Prostate gland (tissue), 2 donors: ENCODE measurements around the gene NEK7. TPM values are rescaled to one million over a fixed set of nuclear protein-coding genes. Genes with fewer than 3 reads are reported as not detected.

Experiments
- DNase-seq: peaks from one replicate; pipeline ENCODE4 v3.0.0-alpha.2; 2019; ENCODE audit warnings: low spot score
- H3K27ac ChIP-seq, 2 donors: fragments of 200-600 bp; sonication (generic); 2 replicates each; pipeline ENCODE4 v1.5.1; 2017 to 2019
- H3K27me3 ChIP-seq: fragments of 200-600 bp; sonication (generic); replicated peaks from 2 replicates; pipeline ENCODE4 v1.5.1; 2019; ENCODE audit not compliant: insufficient read depth
- H3K36me3 ChIP-seq, 2 donors: fragments of 200-600 bp; sonication (generic); 1 replicate in 1 of 2; 2 replicates in 1 of 2; pipeline versions ENCODE4 v1.5.1 to v1.8.1; 2017 to 2019
- H3K4me1 ChIP-seq: fragments of 200-600 bp; sonication (generic); replicated peaks from 2 replicates; pipeline ENCODE4 v1.5.1; 2019
- H3K4me3 ChIP-seq, 2 donors: fragments of 200-600 bp; sonication (generic); 2 replicates each; pipeline ENCODE4 v1.5.1; 2017 to 2019
- H3K9me3 ChIP-seq: fragments of 200-600 bp; sonication (generic); 2 replicates; pipeline ENCODE4 v1.5.1; 2017
- POLR2A ChIP-seq: fragments of 450-650 bp; IDR thresholded peaks from one replicate; pipeline ENCODE4 v1.6.1; 2016; ENCODE audit warnings: antibody characterized with exemption, mild to moderate bottlenecking
- POLR2AphosphoS5 ChIP-seq: sonication (generic); formaldehyde crosslinking; IDR thresholded peaks from one replicate; pipeline ENCODE4 v1.6.1; 2017; ENCODE audit warnings: antibody characterized with exemption
- WGBS: methylation state at CpG from one replicate; pipeline ENCODE4 v1.1.5; 2018; 5-methylcytosine and 5-hydroxymethylcytosine counted together
- intact Hi-C: fragments of 100-400 bp; cut with DNase I; formaldehyde crosslinking; loops from one replicate; pipeline ENCODE4 v1.14.2; 2022
- total RNA-seq, 2 donors: library from RNA; depleted of rRNA; stranded (reverse); fragments of >200 nt; gene quantifications; one replicate each; pipeline ENCODE4 v1.1.0, GENCODE V29; 2016
- TF ChIP-seq, protein P1 (sequence below), 4 experiments: fragments of 200-600 bp in 2 of 4; fragments of 450-650 bp in 2 of 4; sonication (generic) in 2 of 4; IDR thresholded peaks; 1 replicate in 3 of 4; 2 replicates in 1 of 4; pipeline ENCODE4 v1.5.1; 2016 to 2019; ENCODE audit warnings: antibody characterized with exemption in 4 of 4, mild to moderate bottlenecking in 2 of 4, moderate library complexity in 2 of 4

Gene NEK7
- total RNA-seq, 2 donors from 2014 or later = 53.3 to 70.9 TPM

DNA sequence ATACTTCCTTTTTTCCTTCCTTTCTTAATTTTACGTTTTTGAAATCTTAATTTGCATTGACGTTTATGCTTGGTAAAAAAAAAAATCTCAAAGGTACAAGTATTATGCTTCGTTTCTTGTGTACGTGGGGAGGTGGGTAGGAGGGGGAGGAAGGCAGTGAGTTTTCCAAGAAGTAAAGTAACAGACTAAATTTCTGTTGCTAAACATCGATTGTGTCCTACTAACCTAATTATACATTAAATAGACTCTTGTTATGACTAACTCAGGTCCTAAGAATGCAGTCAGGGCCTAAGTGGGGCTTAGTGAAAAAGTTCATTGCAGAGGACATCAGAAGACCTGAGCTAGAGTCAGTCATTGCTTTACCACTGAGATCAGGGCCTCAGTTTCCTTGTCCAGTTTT, 17.5 kb downstream of the NEK7 start:
- no peak overlapping the region for H3K27ac ChIP-seq
- no peaks in the 10 kb centered on the region for H3K36me3 ChIP-seq
- no peaks in the 10 kb centered on the region for H3K27me3 ChIP-seq
- H3K9me3 ChIP-seq = no peaks in the 10 kb centered on the region
- H3K4me1 ChIP-seq = no peaks in the 10 kb centered on the region
- intact Hi-C loops = no loop called here
- no peak for TF ChIP-seq POLR2AphosphoS5
- no peak for TF ChIP-seq POLR2A
- TF ChIP-seq, protein P1, sequence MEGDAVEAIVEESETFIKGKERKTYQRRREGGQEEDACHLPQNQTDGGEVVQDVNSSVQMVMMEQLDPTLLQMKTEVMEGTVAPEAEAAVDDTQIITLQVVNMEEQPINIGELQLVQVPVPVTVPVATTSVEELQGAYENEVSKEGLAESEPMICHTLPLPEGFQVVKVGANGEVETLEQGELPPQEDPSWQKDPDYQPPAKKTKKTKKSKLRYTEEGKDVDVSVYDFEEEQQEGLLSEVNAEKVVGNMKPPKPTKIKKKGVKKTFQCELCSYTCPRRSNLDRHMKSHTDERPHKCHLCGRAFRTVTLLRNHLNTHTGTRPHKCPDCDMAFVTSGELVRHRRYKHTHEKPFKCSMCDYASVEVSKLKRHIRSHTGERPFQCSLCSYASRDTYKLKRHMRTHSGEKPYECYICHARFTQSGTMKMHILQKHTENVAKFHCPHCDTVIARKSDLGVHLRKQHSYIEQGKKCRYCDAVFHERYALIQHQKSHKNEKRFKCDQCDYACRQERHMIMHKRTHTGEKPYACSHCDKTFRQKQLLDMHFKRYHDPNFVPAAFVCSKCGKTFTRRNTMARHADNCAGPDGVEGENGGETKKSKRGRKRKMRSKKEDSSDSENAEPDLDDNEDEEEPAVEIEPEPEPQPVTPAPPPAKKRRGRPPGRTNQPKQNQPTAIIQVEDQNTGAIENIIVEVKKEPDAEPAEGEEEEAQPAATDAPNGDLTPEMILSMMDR (IDR thresholded peaks at IDR 0.05) = no peak
- no peak overlapping the region for H3K4me3 ChIP-seq
- no peak for DNase-seq
- WGBS = 49% methylated on average over 5 of the region's 5 CpGs

DNA sequence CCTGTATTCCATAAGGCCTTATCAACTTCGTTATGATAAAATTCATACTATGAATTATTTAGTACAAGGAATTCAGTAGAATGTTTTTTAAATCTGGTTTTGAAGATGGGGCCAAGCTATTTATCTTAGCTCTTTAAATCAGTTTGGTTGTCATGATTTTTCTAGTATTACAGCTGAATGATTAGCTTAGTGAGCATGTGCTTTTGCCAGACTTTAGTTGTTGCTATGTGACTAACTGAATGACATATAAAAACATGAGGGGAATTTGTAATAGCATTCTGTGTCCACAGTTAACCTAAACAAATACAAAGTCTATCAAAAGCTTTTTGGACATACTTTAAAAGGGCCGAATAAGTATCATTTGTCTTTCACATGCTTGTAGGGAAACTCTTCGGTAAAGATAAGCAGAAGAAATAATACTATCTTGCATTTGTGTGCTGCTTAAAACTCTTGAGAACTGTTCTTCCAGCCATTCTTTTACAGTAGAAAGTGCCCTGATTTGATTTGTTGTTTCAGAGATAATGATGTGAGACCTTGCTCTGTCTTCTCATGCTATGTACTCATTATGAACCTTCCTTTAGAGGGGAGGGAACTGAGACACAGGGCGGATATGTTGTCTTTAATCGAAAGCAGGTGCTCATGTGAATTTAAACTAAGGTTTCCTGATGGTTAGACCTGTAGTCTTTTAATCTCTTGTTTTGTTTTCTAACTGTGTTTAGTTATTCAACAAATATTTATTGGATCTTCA, 18.8 kb downstream of the NEK7 start:
- no peaks in the 10 kb centered on the region for H3K9me3 ChIP-seq
- DNase-seq = no peak
- H3K4me3 ChIP-seq = no peak overlapping the region
- no peak overlapping the region for H3K27ac ChIP-seq
- intact Hi-C loops = no loop called here
- H3K36me3 ChIP-seq = no peaks in the 10 kb centered on the region
- H3K27me3 ChIP-seq = no peaks in the 10 kb centered on the region
- H3K4me1 ChIP-seq = no peaks in the 10 kb centered on the region
- WGBS = 64% methylated on average over 5 of the region's 5 CpGs
- TF ChIP-seq POLR2A (no peak), POLR2AphosphoS5 (no peak)
- TF ChIP-seq, protein P1 (IDR thresholded peaks at IDR 0.05) = no peak

DNA sequence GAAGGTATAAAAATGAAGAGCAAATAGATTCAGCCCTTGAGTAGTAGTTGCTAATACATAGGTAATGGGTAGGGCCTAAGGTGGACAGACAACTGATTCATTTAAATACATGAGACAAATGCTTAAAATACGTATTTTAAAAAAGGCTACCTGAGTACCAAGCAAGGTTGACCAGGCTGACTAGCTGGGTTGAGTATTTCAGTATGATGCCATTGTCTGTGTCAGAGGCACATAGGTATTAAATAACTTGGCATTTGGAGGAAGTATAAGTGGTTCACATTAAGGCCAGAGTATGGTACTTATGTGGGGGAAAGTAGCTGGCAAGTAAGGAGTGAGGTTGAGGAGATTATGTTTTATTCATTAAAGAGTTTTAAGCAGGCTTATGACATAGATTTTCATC, 19.4 kb downstream of the NEK7 start:
- Histone ChIP-seq H3K27me3 (no peaks in the 10 kb centered on the region), H3K36me3 (no peaks in the 10 kb centered on the region), H3K4me1 (no peaks in the 10 kb centered on the region), H3K9me3 (no peaks in the 10 kb centered on the region), H3K4me3 (no peak overlapping the region), H3K27ac (no peak overlapping the region)
- TF ChIP-seq POLR2A = no peak
- TF ChIP-seq POLR2AphosphoS5 = no peak
- TF ChIP-seq, protein P1 (IDR thresholded peaks at IDR 0.05) = no peak
- no peak for DNase-seq
- WGBS = 88% methylated on average over 1 of the region's 1 CpG
- intact Hi-C loops = no loop called here

DNA sequence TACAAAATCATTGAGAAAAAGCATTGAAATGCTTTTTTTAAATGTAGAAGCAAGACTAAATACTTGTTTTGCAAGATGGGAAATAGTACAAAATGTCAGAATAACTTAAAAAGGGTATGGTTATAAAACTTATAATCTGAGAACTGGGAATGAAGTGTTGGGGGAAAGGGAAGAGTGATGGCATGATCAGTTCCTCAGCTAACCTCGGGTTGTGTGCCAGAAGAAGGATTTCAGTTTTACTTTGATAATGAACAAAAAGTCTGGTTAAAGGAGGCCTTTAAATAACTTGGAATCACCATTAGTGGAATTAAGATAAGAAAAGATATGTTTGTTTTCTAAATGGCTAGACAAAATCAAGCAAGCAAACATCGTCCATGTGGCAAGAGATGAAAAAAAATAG, 20.7 kb downstream of the NEK7 start:
- Histone ChIP-seq H3K36me3 (no peaks in the 10 kb centered on the region), H3K4me1 (no peaks in the 10 kb centered on the region), H3K27me3 (no peaks in the 10 kb centered on the region), H3K27ac (no peak overlapping the region), H3K4me3 (no peak overlapping the region), H3K9me3 (no peaks in the 10 kb centered on the region)
- DNase-seq = no peak
- TF ChIP-seq POLR2A = no peak
- no peak for TF ChIP-seq POLR2AphosphoS5
- TF ChIP-seq, protein P1 (IDR thresholded peaks at IDR 0.05) = no peak
- intact Hi-C loops = no loop called here
- 34% methylated on average over 2 of the region's 2 CpGs for WGBS

DNA sequence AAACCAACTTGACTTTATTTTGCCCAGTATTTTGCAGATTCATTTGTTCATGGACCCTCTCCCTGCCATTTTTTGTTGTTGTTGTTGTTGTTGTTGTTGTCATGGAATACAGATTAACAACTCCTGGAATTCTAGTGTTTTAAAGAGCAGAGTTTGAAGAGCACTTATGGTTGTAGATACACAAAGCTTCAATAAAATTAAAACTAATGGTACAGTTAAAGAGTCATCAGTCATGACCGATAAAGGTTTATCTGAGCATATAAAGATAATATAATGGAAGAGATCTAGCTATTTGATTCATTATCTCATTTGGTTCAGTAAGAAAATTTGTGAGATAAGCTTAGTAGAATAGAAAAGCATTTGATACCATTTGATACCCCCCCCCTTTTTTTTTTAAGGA, 21.8 kb downstream of the NEK7 start:
- intact Hi-C loops = no loop called here
- 96% methylated on average over 1 of the region's 1 CpG for WGBS
- no peak for DNase-seq
- Histone ChIP-seq H3K4me1 (no peaks in the 10 kb centered on the region), H3K4me3 (no peak overlapping the region), H3K27me3 (no peaks in the 10 kb centered on the region), H3K27ac (no peak overlapping the region), H3K36me3 (no peaks in the 10 kb centered on the region), H3K9me3 (no peaks in the 10 kb centered on the region)
- TF ChIP-seq POLR2AphosphoS5 (no peak), POLR2A (no peak)
- TF ChIP-seq, protein P1 (IDR thresholded peaks at IDR 0.05) = no peak
